WTC11 (cell line): ENCODE results near the gene CPNE4.

Experiments used
- CTCF ChIP-seq: fragments of 200-600 bp; IDR thresholded peaks from 2 replicates; pipeline ENCODE4 v1.8.0; 2022; ENCODE audit warnings: antibody characterized with exemption
- ETV6 ChIP-seq: sonication (generic); formaldehyde crosslinking; IDR thresholded peaks from 2 replicates; pipeline ENCODE4 v1.8.1; 2022; ENCODE audit warnings: mild to moderate bottlenecking, missing genetic modification reagents
- IRF1 ChIP-seq: sonication (generic); formaldehyde crosslinking; IDR thresholded peaks from 2 replicates; pipeline ENCODE4 v1.8.0; 2023; ENCODE audit warnings: missing genetic modification reagents
- JUN ChIP-seq: sonication (generic); formaldehyde crosslinking; IDR thresholded peaks from 2 replicates; pipeline ENCODE4 v1.8.0; 2023; ENCODE audit warnings: mild to moderate bottlenecking, missing genetic modification reagents
- TEAD1 ChIP-seq: sonication (generic); formaldehyde crosslinking; IDR thresholded peaks from 2 replicates; pipeline ENCODE4 v1.8.0; 2022; ENCODE audit warnings: mild to moderate bottlenecking, missing genetic modification reagents
- ZNF121 ChIP-seq: sonication (generic); formaldehyde crosslinking; IDR thresholded peaks from 2 replicates; pipeline ENCODE4 v1.8.0; 2023; ENCODE audit warnings: missing genetic modification reagents
- ZNF138 ChIP-seq: sonication (generic); formaldehyde crosslinking; conservative IDR thresholded peaks from 2 replicates; pipeline ENCODE4 v1.8.1; 2022; ENCODE audit warnings: mild to moderate bottlenecking, moderate library complexity, missing genetic modification reagents

- TF ChIP-seq ZNF121 (no peak), TEAD1 (no peak), JUN (CRISPR knock-in tag) (no peak), ETV6 (CRISPR knock-in tag) (no peak), IRF1 (CRISPR knock-in tag) (no peak), ZNF138 (CRISPR knock-in tag) (no peak), CTCF (no peak)
These were observed 238.7 kb downstream of the CPNE4 start for GRCh38 chr3:131796111-131796510.
